HEK293 (cell line): ENCODE data around the gene CASP10.

Experiments used
- CTCF ChIA-PET: fragments of 350-600 bp; formaldehyde crosslinking; extraction: SDS; loops from one replicate; lab custom pipeline; 2021; ENCODE audit warnings: antibody characterized with exemption; lab: Yijun Ruan, JAX
- POLR2A ChIA-PET: fragments of 300-600 bp; formaldehyde crosslinking; extraction: SDS; loops from one replicate; lab custom pipeline; 2020; ENCODE audit warnings: antibody characterized with exemption, inconsistent platforms; lab: Yijun Ruan, JAX
- H3K27ac ChIP-seq: fragments of 200-500 bp; sonication (Bioruptor generic); 2 replicates; pipeline ENCODE4 v1.5.1; 2014; ENCODE audit warnings: low read depth, low read length, control low read depth, inconsistent platforms; ENCODE audit errors: extremely low read depth
- H3K36me3 ChIP-seq, 2 experiments: fragments of 200-500 bp in 1 of 2; sonication (Bioruptor generic) in 1 of 2; 1 replicate in 1 of 2; 2 replicates in 1 of 2; pipeline ENCODE4 v1.5.1; 2014 to 2017; ENCODE audit warnings: inconsistent platforms in 2 of 2, low read length in 2 of 2; ENCODE audit not compliant: control insufficient read depth in 2 of 2, insufficient read depth in 1 of 2
- H3K4me1 ChIP-seq: fragments of 200-500 bp; sonication (Bioruptor generic); 2 replicates; pipeline ENCODE4 v1.5.1; 2014; ENCODE audit warnings: mild to moderate bottlenecking, low read length, inconsistent platforms; ENCODE audit not compliant: control insufficient read depth, insufficient read depth
- H3K4me3 ChIP-seq: 2 replicates; pipeline ENCODE4 v1.5.1; 2011; ENCODE audit warnings: low read depth, mild to moderate bottlenecking, control low read depth, low read length, moderate library complexity
- H3K9me3 ChIP-seq: fragments of 200-500 bp; sonication (Bioruptor generic); 2 replicates; pipeline ENCODE4 v1.5.1; 2014; ENCODE audit warnings: low read depth, low read length, inconsistent platforms; ENCODE audit not compliant: control insufficient read depth, insufficient read depth
- FEZF1 ChIP-seq: fragments of 450-650 bp; formaldehyde crosslinking; IDR thresholded peaks from 2 replicates; pipeline ENCODE4 v1.5.1; 2016; ENCODE audit warnings: missing biosample characterization, missing genetic modification characterization
- GLI2 ChIP-seq: fragments of 450-650 bp; formaldehyde crosslinking; IDR thresholded peaks from 2 replicates; pipeline ENCODE4; 2017; ENCODE audit warnings: missing biosample characterization, missing genetic modification characterization, low read depth, borderline replicate concordance
- IKZF3 ChIP-seq: fragments of 450-650 bp; IDR thresholded peaks from 2 replicates; pipeline ENCODE4 v1.5.0; 2018; ENCODE audit warnings: missing biosample characterization, mild to moderate bottlenecking, missing genetic modification characterization, moderate library complexity
- KLF10 ChIP-seq: fragments of 450-650 bp; IDR thresholded peaks from 2 replicates; pipeline ENCODE4 v1.5.1; 2018; ENCODE audit warnings: missing biosample characterization, mild to moderate bottlenecking, missing genetic modification characterization
- KLF7 ChIP-seq: fragments of 450-650 bp; formaldehyde crosslinking; IDR thresholded peaks from 2 replicates; pipeline ENCODE4 v1.5.1; 2016; ENCODE audit warnings: missing biosample characterization, missing genetic modification characterization, borderline replicate concordance
- OSR2 ChIP-seq: fragments of 450-650 bp; formaldehyde crosslinking; IDR thresholded peaks from 2 replicates; pipeline ENCODE4 v1.5.1; 2016; ENCODE audit warnings: missing biosample characterization, missing genetic modification characterization
- SALL2 ChIP-seq: fragments of 450-650 bp; formaldehyde crosslinking; IDR thresholded peaks from 2 replicates; pipeline ENCODE4 v1.5.0; 2017; ENCODE audit warnings: missing biosample characterization, mild to moderate bottlenecking, missing genetic modification characterization, borderline replicate concordance
- SP7 ChIP-seq: fragments of 450-650 bp; formaldehyde crosslinking; IDR thresholded peaks from 2 replicates; pipeline ENCODE4 v1.5.1; 2016; ENCODE audit warnings: missing biosample characterization, missing genetic modification characterization
- TCF7L2 ChIP-seq: IDR thresholded peaks from 2 replicates; pipeline ENCODE4 v1.6.1; 2011; ENCODE audit warnings: low read depth, mild to moderate bottlenecking, inconsistent platforms, low read length, moderate library complexity, borderline replicate concordance
- TRIM28 ChIP-seq: IDR thresholded peaks from 2 replicates; pipeline ENCODE4 v1.6.1; 2011; ENCODE audit warnings: low read length, control low read depth, borderline replicate concordance
- ZBTB21 ChIP-seq: fragments of 450-650 bp; formaldehyde crosslinking; IDR thresholded peaks from 2 replicates; pipeline ENCODE4 v1.5.1; 2017; ENCODE audit warnings: missing biosample characterization, missing genetic modification characterization
- ZNF223 ChIP-seq: fragments of 450-650 bp; formaldehyde crosslinking; IDR thresholded peaks from 2 replicates; pipeline ENCODE4 v1.5.1; 2016; ENCODE audit warnings: missing biosample characterization, missing genetic modification characterization
- ZNF292 ChIP-seq: fragments of 450-650 bp; formaldehyde crosslinking; IDR thresholded peaks from 2 replicates; pipeline ENCODE4 v1.5.1; 2016; ENCODE audit warnings: low read depth, missing biosample characterization, missing genetic modification characterization, borderline replicate concordance
- ZNF311 ChIP-seq: fragments of 450-650 bp; formaldehyde crosslinking; IDR thresholded peaks from 2 replicates; pipeline ENCODE4 v1.5.1; 2017; ENCODE audit warnings: missing biosample characterization, missing genetic modification characterization, borderline replicate concordance
- ZNF423 ChIP-seq: fragments of 450-650 bp; formaldehyde crosslinking; IDR thresholded peaks from 2 replicates; pipeline ENCODE4 v1.5.1; 2016; ENCODE audit warnings: missing biosample characterization, missing genetic modification characterization
- ZNF501 ChIP-seq: fragments of 450-650 bp; formaldehyde crosslinking; IDR thresholded peaks from 2 replicates; pipeline ENCODE4 v1.5.1; 2016; ENCODE audit warnings: missing biosample characterization, missing genetic modification characterization
- ZNF544 ChIP-seq: fragments of 450-650 bp; formaldehyde crosslinking; IDR thresholded peaks from 2 replicates; pipeline ENCODE4 v1.5.0; 2017; ENCODE audit warnings: missing biosample characterization, missing genetic modification characterization
- ZNF548 ChIP-seq: fragments of 450-650 bp; formaldehyde crosslinking; IDR thresholded peaks from 2 replicates; pipeline ENCODE4 v1.5.1; 2016; ENCODE audit warnings: missing biosample characterization, missing genetic modification characterization
- ZNF76 ChIP-seq: fragments of 450-650 bp; formaldehyde crosslinking; IDR thresholded peaks from 2 replicates; pipeline ENCODE4; 2016; ENCODE audit warnings: low read depth, missing biosample characterization, missing genetic modification characterization, borderline replicate concordance
- ZNF843 ChIP-seq: fragments of 450-650 bp; formaldehyde crosslinking; IDR thresholded peaks from 2 replicates; pipeline ENCODE4 v1.5.1; 2016; ENCODE audit warnings: missing biosample characterization, missing genetic modification characterization
- ZSCAN30 ChIP-seq: fragments of 450-650 bp; IDR thresholded peaks from 2 replicates; pipeline ENCODE4 v1.5.1; 2018; ENCODE audit warnings: missing biosample characterization, mild to moderate bottlenecking, missing genetic modification characterization, moderate library complexity
- ZXDB ChIP-seq: fragments of 450-650 bp; formaldehyde crosslinking; IDR thresholded peaks from 2 replicates; pipeline ENCODE4 v1.5.1; 2016; ENCODE audit warnings: missing biosample characterization, missing genetic modification characterization
- TF ChIP-seq, protein P1 (sequence below): fragments of 450-650 bp; formaldehyde crosslinking; IDR thresholded peaks from 2 replicates; pipeline ENCODE4 v1.5.1; 2017; ENCODE audit warnings: missing biosample characterization, mild to moderate bottlenecking, missing genetic modification characterization, moderate library complexity
- TF ChIP-seq, protein P2 (sequence below): fragments of 450-650 bp; formaldehyde crosslinking; IDR thresholded peaks from 2 replicates; pipeline ENCODE4 v1.5.1; 2017; ENCODE audit warnings: missing biosample characterization, missing genetic modification characterization
- TF ChIP-seq, protein P3 (sequence below): fragments of 450-650 bp; formaldehyde crosslinking; IDR thresholded peaks from 2 replicates; pipeline ENCODE4 v1.5.1; 2016; ENCODE audit warnings: missing biosample characterization, missing genetic modification characterization
- TF ChIP-seq, protein P4 (sequence below): IDR thresholded peaks from 2 replicates; pipeline ENCODE4 v1.6.1; 2011; ENCODE audit warnings: mild to moderate bottlenecking, low read depth, low read length, borderline replicate concordance
- TF ChIP-seq, protein P5 (sequence below): fragments of 450-650 bp; formaldehyde crosslinking; IDR thresholded peaks from 2 replicates; pipeline ENCODE4 v1.5.1; 2016; ENCODE audit warnings: missing biosample characterization, missing genetic modification characterization

CASP10 gene

DNA sequence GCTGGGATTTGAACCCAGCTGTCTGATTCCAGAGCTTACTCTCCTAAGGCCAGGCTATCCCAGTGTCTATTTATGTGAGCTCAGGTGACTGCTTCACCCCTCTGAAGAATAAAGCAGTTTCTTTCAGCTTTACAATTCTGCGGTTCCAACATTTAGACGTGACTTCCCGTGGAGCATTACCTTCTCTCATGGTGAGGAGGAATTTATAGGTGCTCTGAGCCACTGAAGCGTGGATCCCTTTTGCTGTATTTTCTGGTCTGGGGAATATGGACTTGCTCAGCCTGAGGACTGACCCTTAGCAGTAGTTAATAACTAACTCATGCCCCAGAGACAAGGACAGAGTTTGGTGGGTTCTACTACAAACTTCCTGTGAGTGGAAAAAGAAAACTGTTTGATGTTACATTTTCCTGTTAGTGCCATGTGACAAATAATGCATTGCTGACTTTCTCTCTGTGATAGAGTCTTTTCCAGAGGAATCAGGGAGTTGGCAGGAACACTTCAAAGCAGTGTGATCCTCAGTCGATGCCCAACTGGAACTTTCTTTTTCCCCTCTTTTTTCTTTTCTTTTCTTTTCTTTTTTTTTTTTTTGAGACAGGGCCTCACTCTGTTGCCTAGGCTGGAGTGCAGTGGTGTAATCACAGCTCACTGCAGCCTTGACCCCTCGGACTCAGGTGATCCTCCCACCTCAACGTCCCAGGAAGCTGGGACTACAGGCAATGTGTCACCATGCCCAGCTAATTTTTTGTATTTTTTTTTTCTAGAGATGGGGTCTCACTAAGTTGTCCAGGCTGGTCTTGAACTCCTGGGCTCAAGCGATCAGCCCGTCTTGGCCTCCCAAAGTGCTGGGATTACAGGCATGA lies 21.9 kb downstream of the CASP10 start:
- H3K4me3 ChIP-seq: no peak overlapping the region
- ChIA-PET POLR2A (no interaction called here), CTCF (interaction anchor here (0.7 to 1.1 kb wide), 3 partner anchors 22 to 1222 kb away, joined by 3 to 4 read pairs (median 3); partner anchors contain the start of gene CASP10)
- no peak for TF ChIP-seq ZNF223 (tag by site-specific recombination)
- TF ChIP-seq ZNF548 (tag by site-specific recombination): no peak
- TF ChIP-seq ZNF544: no peak
- TF ChIP-seq GLI2 (tag by site-specific recombination): no peak
- TF ChIP-seq KLF10 (tag by site-specific recombination): no peak
- TF ChIP-seq SP7 (tag by site-specific recombination): no peak
- no peak for TF ChIP-seq ZNF292 (tag by site-specific recombination)
- no peak for TF ChIP-seq OSR2
- no peak for TF ChIP-seq FEZF1 (tag by site-specific recombination)
- no peak for TF ChIP-seq ZSCAN30 (tag by site-specific recombination)
- TF ChIP-seq ZNF423 (tag by site-specific recombination): no peak
- no peak for TF ChIP-seq KLF7 (tag by site-specific recombination)
- TF ChIP-seq ZNF76 (tag by site-specific recombination): no peak
- TF ChIP-seq TRIM28: no peak
- no peak for TF ChIP-seq ZXDB (tag by site-specific recombination)
- TF ChIP-seq, protein P1, sequence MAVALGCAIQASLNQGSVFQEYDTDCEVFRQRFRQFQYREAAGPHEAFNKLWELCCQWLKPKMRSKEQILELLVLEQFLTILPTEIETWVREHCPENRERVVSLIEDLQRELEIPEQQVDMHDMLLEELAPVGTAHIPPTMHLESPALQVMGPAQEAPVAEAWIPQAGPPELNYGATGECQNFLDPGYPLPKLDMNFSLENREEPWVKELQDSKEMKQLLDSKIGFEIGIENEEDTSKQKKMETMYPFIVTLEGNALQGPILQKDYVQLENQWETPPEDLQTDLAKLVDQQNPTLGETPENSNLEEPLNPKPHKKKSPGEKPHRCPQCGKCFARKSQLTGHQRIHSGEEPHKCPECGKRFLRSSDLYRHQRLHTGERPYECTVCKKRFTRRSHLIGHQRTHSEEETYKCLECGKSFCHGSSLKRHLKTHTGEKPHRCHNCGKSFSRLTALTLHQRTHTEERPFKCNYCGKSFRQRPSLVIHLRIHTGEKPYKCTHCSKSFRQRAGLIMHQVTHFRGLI: no peak
- no peak overlapping the region for H3K27ac ChIP-seq
- H3K36me3 ChIP-seq: peaks cover 0 to 29% of the 10 kb centered on the region in 2 experiments; a peak in 2 of 3 replicates
- H3K4me1 ChIP-seq: peaks cover 2% of the 10 kb centered on the region; the same call in 1 of the 2 replicates
- H3K9me3 ChIP-seq: no peaks in the 10 kb centered on the region

DNA sequence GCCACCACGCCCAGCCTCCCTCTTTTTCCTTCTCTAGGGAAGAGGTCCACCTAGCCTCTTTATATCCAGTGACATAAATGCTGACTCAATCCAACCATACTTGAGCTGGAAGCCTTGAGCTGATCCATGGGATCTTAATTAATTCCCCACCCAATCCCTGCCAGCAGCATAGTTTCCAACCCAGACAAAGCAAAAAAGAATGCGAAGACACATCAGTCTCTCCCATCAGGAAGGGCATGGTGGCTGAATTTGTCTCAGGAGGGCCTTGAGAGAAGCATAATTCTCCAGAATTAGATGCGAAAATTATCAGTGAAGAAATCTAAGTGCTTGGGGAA lies 22.5 kb downstream of the CASP10 start:
- H3K4me3 ChIP-seq: no peak overlapping the region
- peaks cover 2% of the 10 kb centered on the region; the same call in 1 of the 2 replicates for H3K4me1 ChIP-seq
- no peak overlapping the region for H3K27ac ChIP-seq
- peaks cover 0 to 32% of the 10 kb centered on the region in 2 experiments; a peak in 2 of 3 replicates for H3K36me3 ChIP-seq
- no peaks in the 10 kb centered on the region for H3K9me3 ChIP-seq
- ChIA-PET POLR2A (no interaction called here), CTCF (interaction anchor here (0.7 kb wide), 2 partner anchors 22 to 1223 kb away, joined by 3 to 4 read pairs; partner anchors contain the start of gene CASP10)
- TF ChIP-seq ZBTB21: no peak
- TF ChIP-seq OSR2: no peak
- no peak for TF ChIP-seq ZNF311
- TF ChIP-seq, protein P2, sequence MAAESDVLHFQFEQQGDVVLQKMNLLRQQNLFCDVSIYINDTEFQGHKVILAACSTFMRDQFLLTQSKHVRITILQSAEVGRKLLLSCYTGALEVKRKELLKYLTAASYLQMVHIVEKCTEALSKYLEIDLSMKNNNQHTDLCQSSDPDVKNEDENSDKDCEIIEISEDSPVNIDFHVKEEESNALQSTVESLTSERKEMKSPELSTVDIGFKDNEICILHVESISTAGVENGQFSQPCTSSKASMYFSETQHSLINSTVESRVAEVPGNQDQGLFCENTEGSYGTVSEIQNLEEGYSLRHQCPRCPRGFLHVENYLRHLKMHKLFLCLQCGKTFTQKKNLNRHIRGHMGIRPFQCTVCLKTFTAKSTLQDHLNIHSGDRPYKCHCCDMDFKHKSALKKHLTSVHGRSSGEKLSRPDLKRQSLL (tag by site-specific recombination): no peak
- TF ChIP-seq, protein P3, sequence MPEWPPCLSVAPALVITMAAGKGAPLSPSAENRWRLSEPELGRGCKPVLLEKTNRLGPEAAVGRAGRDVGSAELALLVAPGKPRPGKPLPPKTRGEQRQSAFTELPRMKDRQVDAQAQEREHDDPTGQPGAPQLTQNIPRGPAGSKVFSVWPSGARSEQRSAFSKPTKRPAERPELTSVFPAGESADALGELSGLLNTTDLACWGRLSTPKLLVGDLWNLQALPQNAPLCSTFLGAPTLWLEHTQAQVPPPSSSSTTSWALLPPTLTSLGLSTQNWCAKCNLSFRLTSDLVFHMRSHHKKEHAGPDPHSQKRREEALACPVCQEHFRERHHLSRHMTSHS (tag by site-specific recombination): no peak
- TF ChIP-seq, protein P4, sequence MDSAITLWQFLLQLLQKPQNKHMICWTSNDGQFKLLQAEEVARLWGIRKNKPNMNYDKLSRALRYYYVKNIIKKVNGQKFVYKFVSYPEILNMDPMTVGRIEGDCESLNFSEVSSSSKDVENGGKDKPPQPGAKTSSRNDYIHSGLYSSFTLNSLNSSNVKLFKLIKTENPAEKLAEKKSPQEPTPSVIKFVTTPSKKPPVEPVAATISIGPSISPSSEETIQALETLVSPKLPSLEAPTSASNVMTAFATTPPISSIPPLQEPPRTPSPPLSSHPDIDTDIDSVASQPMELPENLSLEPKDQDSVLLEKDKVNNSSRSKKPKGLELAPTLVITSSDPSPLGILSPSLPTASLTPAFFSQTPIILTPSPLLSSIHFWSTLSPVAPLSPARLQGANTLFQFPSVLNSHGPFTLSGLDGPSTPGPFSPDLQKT: no peak
- TF ChIP-seq ZNF843: no peak
- TF ChIP-seq ZNF501 (tag by site-specific recombination): no peak
- no peak for TF ChIP-seq SALL2 (tag by site-specific recombination)
- TF ChIP-seq IKZF3 (tag by site-specific recombination): no peak
- TF ChIP-seq TCF7L2: no peak
- TF ChIP-seq, protein P5, sequence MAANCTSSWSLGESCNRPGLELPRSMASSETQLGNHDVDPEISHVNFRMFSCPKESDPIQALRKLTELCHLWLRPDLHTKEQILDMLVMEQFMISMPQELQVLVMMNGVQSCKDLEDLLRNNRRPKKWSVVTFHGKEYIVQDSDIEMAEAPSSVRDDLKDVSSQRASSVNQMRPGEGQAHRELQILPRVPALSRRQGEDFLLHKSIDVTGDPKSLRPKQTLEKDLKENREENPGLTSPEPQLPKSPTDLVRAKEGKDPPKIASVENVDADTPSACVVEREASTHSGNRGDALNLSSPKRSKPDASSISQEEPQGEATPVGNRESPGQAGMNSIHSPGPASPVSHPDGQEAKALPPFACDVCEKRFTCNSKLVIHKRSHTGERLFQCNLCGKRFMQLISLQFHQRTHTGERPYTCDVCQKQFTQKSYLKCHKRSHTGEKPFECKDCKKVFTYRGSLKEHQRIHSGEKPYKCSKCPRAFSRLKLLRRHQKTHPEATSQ: no peak
- TF ChIP-seq, protein P1: no peak
